HG03469 (cell line): ENCODE data around the gene PBLD.
"Not testable (repeated sequence)": the region's sequence is repeated elsewhere in the genome, so short reads cannot be mapped to it uniquely, and the experiment has no call there.

ENCODE experiments used
- ATAC-seq: cut with Tn5 transposase; IDR thresholded peaks from one replicate; pipeline ENCODE4 v1.9.1; 2021; ENCODE audit warnings: mild to moderate bottlenecking, moderate library complexity, moderate number of reproducible peaks; ENCODE audit not compliant: unreplicated experiment

Gene PBLD

GRCh38 chr10:68284062-68285001 is 48.4 kb downstream of the PBLD start:
- no peak for ATAC-seq

- ATAC-seq = no peak
These were observed 52.0 kb downstream of the PBLD start for GRCh38 chr10:68280758-68281157.

DNA sequence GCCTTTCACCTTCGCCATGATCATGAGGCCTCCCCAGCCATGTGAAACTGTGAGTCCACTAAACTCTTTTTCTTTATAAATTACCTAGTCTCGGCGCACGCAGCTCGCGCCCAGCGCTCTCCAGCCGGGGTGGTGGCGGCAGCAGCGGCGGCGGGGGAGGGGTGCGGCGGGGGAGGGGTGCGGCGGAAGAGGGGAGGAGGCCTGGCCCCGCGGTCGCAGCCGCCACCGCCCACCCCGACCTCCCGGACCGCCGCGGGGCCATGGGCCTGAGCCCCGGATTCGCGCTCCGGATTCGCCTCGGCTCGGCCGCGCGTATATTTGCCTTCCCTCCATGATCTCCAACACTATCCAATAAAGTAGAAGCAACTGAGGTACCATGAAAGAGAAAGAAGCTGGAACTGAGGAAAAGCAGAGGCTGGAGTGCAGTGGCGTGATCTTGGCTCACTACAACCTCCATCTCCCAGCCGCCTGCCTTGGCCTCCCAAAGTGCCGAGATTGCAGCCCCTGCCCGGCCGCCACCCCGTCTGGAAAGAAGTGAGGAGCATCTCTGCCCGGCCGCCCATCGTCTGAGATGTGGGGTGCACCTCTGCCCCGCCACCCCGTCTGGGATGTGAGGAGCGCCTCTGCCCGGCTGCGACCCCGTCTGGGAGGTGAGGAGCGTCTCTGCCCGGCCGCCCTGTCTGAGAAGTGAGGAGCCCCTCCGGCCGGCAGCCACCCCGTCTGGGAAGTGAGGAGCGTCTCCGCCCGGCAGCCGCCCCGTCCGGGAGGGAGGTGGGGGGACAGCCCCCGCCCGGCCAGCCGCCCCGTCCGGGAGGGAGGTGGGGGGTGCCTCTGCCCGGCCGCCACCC is 53.6 kb downstream of the PBLD start:
- not testable (repeated sequence) for ATAC-seq

- ATAC-seq = not testable (repeated sequence)
These were observed 54.9 kb downstream of the PBLD start for GRCh38 chr10:68277814-68278213.

DNA sequence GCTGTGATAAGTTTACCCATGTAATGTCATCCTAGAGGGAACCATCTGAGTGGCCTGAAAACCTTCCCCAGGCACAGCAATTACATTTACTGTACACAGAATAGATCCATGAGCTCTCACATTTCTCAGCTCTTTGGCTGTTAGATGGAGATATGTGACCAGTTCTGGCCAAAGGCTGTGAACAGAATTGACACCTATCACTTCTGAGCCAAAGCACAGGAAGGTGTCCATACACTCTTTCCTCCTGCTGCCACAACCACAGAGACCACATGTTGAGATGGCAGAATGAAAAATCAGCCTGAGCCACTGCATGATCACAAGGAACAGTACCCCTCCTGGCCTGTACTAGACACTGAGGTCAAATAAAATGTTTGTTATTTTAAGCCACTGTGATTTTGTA is 56.5 kb downstream of the PBLD start:
- ATAC-seq = no peak

- ATAC-seq = no peak
These were observed 57.1 kb downstream of the PBLD start for GRCh38 chr10:68275600-68276126.

DNA sequence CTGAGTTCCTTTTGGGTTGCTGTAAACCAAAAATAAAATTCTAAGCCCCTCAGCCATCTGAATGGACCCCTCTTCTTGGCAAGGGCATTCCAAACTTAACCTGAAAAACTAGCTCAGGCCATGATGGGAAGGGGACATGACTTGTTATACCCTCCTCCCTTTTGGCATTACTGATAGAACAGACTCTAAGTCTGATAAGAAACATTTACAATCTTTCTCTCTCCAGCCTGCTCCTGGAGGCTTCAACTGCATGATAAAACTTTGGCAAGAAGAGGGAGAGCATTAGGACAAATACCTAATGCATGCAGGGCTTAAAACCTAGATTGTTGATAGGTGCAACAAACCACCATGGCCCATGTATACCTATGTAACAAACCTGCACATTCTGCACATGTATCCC is 59.9 kb downstream of the PBLD start:
- ATAC-seq = no peak

- no peak for ATAC-seq
These were observed 61.4 kb downstream of the PBLD start for GRCh38 chr10:68271196-68271882.

- ATAC-seq = no peak
These were observed 63.0 kb downstream of the PBLD start for GRCh38 chr10:68269562-68270290.

GRCh38 chr10:68261132-68261856 is 71.4 kb downstream of the PBLD start:
- ATAC-seq = no peak

- no peak for ATAC-seq
These were observed 79.4 kb downstream of the PBLD start for GRCh38 chr10:68253346-68253745.

DNA sequence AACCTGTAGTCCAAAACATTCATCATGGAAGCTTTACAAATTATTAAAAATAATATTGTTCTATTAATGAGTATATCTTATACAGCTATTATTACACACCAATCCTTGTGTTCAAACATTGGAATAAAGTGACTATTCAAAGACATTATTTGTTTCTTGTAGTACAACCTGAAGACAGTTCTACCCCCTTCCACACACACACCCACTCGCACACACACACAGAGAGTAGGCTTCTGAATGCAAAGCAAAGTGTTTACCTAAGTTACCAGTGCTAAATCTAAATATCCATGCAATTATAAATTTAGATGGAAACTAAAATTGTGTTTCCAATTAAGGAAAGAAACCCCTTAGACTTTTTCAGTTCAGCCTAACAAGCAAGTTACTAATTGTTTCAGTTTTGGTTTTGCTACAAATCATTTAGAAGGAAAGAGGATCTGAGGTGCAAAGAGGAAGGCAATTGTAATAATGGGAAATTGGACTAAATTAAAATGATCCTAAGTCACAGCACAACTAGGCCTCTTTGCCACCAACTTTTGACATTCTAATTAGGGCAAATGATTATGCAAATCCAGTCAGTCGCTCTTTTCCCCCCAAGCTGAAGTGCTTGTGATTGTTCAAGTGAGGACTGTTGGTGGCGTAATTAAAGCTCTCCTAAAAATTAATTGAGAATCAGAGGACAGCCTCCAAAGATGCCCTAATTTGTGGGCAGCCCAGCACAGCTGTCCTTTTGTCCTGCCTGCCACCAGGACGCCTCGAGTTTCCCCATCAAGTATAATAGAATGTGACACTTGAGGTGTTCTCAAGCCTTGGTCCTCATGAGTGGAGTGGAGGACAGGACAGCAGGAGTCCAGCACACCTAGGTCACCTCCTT is 80.9 kb downstream of the PBLD start:
- ATAC-seq = no peak

DNA sequence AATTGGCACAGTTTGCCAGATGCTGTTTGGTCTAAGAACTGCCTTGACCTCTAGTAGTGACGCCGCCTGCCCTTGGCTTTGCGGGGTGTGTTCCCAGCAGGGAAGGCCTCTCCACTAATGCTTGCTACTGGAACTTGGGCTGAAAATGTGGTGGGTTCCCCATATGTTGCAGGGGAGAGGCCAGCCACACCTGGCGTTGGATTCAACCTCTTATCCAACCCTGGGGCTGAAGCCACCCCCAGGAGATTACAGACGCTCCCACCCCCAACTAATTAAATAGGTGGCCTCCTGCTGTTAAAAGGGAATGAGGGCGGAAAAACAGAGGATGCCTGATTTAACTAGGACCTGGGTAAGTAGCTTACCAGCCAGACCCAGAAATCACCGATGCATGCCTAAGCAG is 81.6 kb downstream of the PBLD start:
- ATAC-seq = no peak

DNA sequence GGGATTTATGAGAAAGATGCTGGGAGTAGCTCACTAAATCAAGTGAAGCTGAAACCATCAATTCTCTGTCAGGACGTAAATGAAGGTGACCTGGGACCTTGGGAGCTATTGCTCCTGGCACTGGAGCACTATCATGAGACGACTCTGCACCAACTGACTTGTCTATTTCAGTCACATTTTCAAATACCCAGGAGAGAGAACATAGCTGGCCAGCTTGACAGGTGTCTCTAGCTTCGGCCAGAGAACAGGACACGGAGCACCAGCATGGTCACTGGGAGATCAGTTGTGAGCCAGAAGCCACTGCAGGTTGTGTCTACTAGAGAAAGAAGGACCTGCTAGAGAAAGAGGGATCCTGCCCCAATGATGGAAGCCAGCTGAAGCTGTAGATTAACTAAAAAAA is 83.4 kb downstream of the PBLD start:
- ATAC-seq = no peak

GRCh38 chr10:68247931-68248330 is 84.8 kb downstream of the PBLD start:
- ATAC-seq = no peak

- ATAC-seq = not testable (repeated sequence)
These were observed 86.3 kb downstream of the PBLD start for GRCh38 chr10:68246397-68246796.

- ATAC-seq = no peak
These were observed 90.7 kb downstream of the PBLD start for GRCh38 chr10:68242051-68242450.

DNA sequence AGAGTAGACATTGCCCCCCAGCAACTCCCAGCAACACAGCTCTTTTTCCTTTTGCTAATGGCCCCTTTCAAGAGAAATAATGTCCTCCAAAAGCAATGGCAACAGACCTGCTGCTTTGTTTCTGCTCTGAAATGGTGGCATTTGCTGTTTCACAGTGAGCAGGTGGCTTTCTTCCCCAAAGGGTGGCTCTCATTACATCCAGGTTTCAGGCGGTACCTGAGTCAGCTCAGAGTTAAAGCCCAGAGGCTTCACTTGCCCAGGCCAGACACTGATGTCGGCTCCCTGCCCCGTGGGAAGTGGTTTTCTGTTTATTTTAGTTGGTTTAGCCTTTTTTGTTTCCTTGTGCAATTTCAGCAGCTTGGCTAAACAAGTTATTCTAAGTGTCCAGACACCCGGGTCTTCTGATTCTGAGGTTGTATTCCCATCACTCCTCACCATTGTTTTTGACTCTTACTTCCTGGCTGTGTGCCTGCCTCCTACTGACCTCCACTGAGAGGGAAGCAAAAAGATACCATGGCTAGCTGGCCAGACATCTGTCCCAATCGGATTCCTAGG is 93.1 kb downstream of the PBLD start:
- no peak for ATAC-seq
